Stimulated activated CD8-positive, alpha-beta memory T cell treated with anti-CD3 and anti-CD28 coated beads, Interleukin-15, amount 100 ng/mL, for 4 hours (primary cell): ENCODE results near the gene CLASP1.
"Not testable (repeated sequence)": the region's sequence is repeated elsewhere in the genome, so short reads cannot be mapped to it uniquely, and the experiment has no call there.

Experiments
- DNase-seq, 2 donors: peaks; one replicate each; pipeline ENCODE4 v3.0.0-alpha.2; 2020; ENCODE audit warnings: low read depth in 2 of 2

The CLASP1 gene

GRCh38 chr2:121475811-121476571 lies 173.3 kb downstream of the CLASP1 start:
- no peak for DNase-seq

GRCh38 chr2:121473512-121473911 lies 175.8 kb downstream of the CLASP1 start:
- DNase-seq = no peak

GRCh38 chr2:121472470-121472993 lies 176.7 kb downstream of the CLASP1 start:
- DNase-seq = no peak

GRCh38 chr2:121471532-121472469 lies 177.5 kb downstream of the CLASP1 start:
- DNase-seq = no peak

- DNase-seq = no peak
Observed at GRCh38 chr2:121470917-121471316, 178.3 kb downstream of the CLASP1 start.

- DNase-seq = no peak
Observed at GRCh38 chr2:121469356-121469755, 179.9 kb downstream of the CLASP1 start.

GRCh38 chr2:121468936-121469335 lies 180.3 kb downstream of the CLASP1 start:
- no peak for DNase-seq

- DNase-seq = no peak
Observed at GRCh38 chr2:121459291-121459690, 190.0 kb downstream of the CLASP1 start.

GRCh38 chr2:121456325-121456724 lies 192.9 kb downstream of the CLASP1 start:
- DNase-seq = no peak

GRCh38 chr2:121455446-121455845 lies 193.8 kb downstream of the CLASP1 start:
- DNase-seq = no peak

- no peak for DNase-seq
Observed at GRCh38 chr2:121454549-121455090, 194.6 kb downstream of the CLASP1 start.

- no peak for DNase-seq
Observed at GRCh38 chr2:121451398-121451797, 197.9 kb downstream of the CLASP1 start.

- DNase-seq = no peak
Observed at GRCh38 chr2:121450301-121450700, 199.0 kb downstream of the CLASP1 start.

- no peak for DNase-seq
Observed at GRCh38 chr2:121446647-121447241, 202.5 kb downstream of the CLASP1 start.

GRCh38 chr2:121442889-121443288 lies 206.4 kb downstream of the CLASP1 start:
- no peak for DNase-seq

GRCh38 chr2:121438290-121438689 lies 211.0 kb downstream of the CLASP1 start:
- DNase-seq = not testable (repeated sequence)

- no peak for DNase-seq
Observed at GRCh38 chr2:121436918-121437317, 212.3 kb downstream of the CLASP1 start.

GRCh38 chr2:121435790-121436189 lies 213.5 kb downstream of the CLASP1 start:
- no peak for DNase-seq

- no peak for DNase-seq
Observed at GRCh38 chr2:121431214-121431613, 218.0 kb downstream of the CLASP1 start.

- no peak for DNase-seq
Observed at GRCh38 chr2:121429927-121430520, 219.2 kb downstream of the CLASP1 start.

GRCh38 chr2:121429119-121429903 lies 220.0 kb downstream of the CLASP1 start:
- no peak for DNase-seq
